Hepatocyte (in vitro differentiated cells): Measurements from ENCODE around the gene PLCB4. TPM values are rescaled to one million over a fixed set of nuclear protein-coding genes. Genes with fewer than 3 reads are reported as not detected.
"Not testable (repeated sequence)": the region's sequence is repeated elsewhere in the genome, so short reads cannot be mapped to it uniquely, and the experiment has no call there.

Experiments used
- DNase-seq: peaks from one replicate; pipeline ENCODE4 v3.0.0-alpha.2; 2016; ENCODE audit warnings: low spot score
- H2AFZ ChIP-seq: fragments of 200-600 bp; sonication (generic); 2 replicates; pipeline ENCODE4 v1.6.0; 2016; ENCODE audit warnings: antibody characterized with exemption, mild to moderate bottlenecking
- H3K27ac ChIP-seq: fragments of 200-600 bp; sonication (generic); 2 replicates; pipeline ENCODE4 v1.5.1; 2016; ENCODE audit warnings: mild to moderate bottlenecking
- H3K27me3 ChIP-seq: fragments of 200-600 bp; sonication (generic); 2 replicates; pipeline ENCODE4 v1.6.1; 2016
- H3K36me3 ChIP-seq: fragments of 200-600 bp; sonication (generic); replicated peaks from 2 replicates; pipeline ENCODE4 v1.5.1; 2016; ENCODE audit warnings: low read depth; ENCODE audit not compliant: insufficient read depth
- H3K4me1 ChIP-seq: fragments of 200-600 bp; sonication (generic); 2 replicates; pipeline ENCODE4 v1.5.1; 2016; ENCODE audit warnings: mild to moderate bottlenecking, moderate library complexity; ENCODE audit not compliant: insufficient read depth
- H3K4me2 ChIP-seq: fragments of 200-600 bp; sonication (generic); 2 replicates; pipeline ENCODE4 v1.6.0; 2016
- H3K4me3 ChIP-seq: fragments of 200-600 bp; sonication (generic); 2 replicates; pipeline ENCODE4 v1.5.1; 2016; ENCODE audit warnings: mild to moderate bottlenecking
- H3K79me2 ChIP-seq: fragments of 200-600 bp; sonication (generic); 2 replicates; pipeline ENCODE4 v1.6.0; 2017; ENCODE audit warnings: mild to moderate bottlenecking
- H3K9me2 ChIP-seq: fragments of 200-600 bp; sonication (generic); replicated peaks from 2 replicates; pipeline ENCODE4 v1.6.0; 2017; ENCODE audit warnings: mild to moderate bottlenecking; ENCODE audit not compliant: insufficient read depth
- H3K9me3 ChIP-seq: fragments of 200-600 bp; sonication (generic); 2 replicates; pipeline ENCODE4 v1.5.1; 2016; ENCODE audit warnings: low read depth, mild to moderate bottlenecking
- H4K20me1 ChIP-seq: fragments of 200-600 bp; sonication (generic); 2 replicates; pipeline ENCODE4 v1.6.0; 2016; ENCODE audit warnings: mild to moderate bottlenecking; ENCODE audit not compliant: insufficient read depth, poor library complexity, severe bottlenecking
- EZH2 ChIP-seq: fragments of 200-600 bp; sonication (generic); IDR thresholded peaks from 2 replicates; pipeline ENCODE4 v1.6.1; 2016; ENCODE audit warnings: antibody characterized with exemption, mild to moderate bottlenecking, borderline replicate concordance
- EZH2phosphoT487 ChIP-seq: fragments of 200-600 bp; sonication (generic); IDR thresholded peaks from one replicate; pipeline ENCODE4 v1.6.1; 2018; ENCODE audit warnings: antibody characterized with exemption, mild to moderate bottlenecking, low read depth, moderate library complexity; ENCODE audit not compliant: unreplicated experiment, severe bottlenecking
- WGBS: methylation state at CpG from one replicate; pipeline ENCODE4 v1.1.6; 2016; ENCODE audit warnings: low lambda C conversion rate; ENCODE audit errors: missing lambda C conversion rate; 5-methylcytosine and 5-hydroxymethylcytosine counted together
- polyA plus RNA-seq: library from polyadenylated mRNA; unstranded; fragments of >200 nt; fragmentation: Nextera tagmentation; extraction: Ambion mirVana; gene quantifications from 2 replicates; pipeline ENCODE4 v1.2.1, GENCODE V29; 2016
- total RNA-seq: library from RNA; depleted of rRNA; stranded (reverse); fragments of >200 nt; gene quantifications from 2 replicates; pipeline ENCODE4 v1.2.3, GENCODE V29; 2014
- TF ChIP-seq, protein P1 (sequence below): fragments of 200-600 bp; sonication (generic); IDR thresholded peaks from 2 replicates; pipeline ENCODE4 v1.5.1; 2016; ENCODE audit warnings: antibody characterized with exemption, mild to moderate bottlenecking; ENCODE audit not compliant: poor library complexity

Gene PLCB4
- total and polyA plus RNA-seq, 2 experiments from 2014 or later = 6.4 to 15.0 TPM

DNA sequence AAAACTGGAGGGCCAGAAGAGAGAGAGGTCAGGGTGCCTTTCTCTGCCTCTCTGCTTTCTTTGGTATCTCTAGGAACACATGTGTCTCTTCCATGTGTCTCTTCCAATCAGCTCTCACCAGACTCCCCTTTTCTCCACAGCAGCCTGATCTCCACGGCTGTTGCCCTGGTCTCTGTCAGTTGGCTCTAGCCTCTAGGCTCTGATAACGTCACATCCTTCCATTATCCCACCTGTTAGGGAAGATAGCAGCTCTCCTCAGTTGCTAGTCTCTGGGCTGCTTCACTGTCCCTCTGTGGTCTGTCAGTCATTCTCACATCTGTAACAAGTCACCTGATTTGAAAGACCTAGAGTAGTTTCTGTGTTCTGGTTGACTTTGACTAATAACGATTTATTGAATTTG is 80.2 kb downstream of the PLCB4 start:
- H3K27me3 ChIP-seq = no peaks in the 10 kb centered on the region
- no peaks in the 10 kb centered on the region for H3K9me2 ChIP-seq
- DNase-seq = no peak
- H3K79me2 ChIP-seq = no peaks in the 10 kb centered on the region
- TF ChIP-seq, protein P1, sequence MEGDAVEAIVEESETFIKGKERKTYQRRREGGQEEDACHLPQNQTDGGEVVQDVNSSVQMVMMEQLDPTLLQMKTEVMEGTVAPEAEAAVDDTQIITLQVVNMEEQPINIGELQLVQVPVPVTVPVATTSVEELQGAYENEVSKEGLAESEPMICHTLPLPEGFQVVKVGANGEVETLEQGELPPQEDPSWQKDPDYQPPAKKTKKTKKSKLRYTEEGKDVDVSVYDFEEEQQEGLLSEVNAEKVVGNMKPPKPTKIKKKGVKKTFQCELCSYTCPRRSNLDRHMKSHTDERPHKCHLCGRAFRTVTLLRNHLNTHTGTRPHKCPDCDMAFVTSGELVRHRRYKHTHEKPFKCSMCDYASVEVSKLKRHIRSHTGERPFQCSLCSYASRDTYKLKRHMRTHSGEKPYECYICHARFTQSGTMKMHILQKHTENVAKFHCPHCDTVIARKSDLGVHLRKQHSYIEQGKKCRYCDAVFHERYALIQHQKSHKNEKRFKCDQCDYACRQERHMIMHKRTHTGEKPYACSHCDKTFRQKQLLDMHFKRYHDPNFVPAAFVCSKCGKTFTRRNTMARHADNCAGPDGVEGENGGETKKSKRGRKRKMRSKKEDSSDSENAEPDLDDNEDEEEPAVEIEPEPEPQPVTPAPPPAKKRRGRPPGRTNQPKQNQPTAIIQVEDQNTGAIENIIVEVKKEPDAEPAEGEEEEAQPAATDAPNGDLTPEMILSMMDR = no peak
- TF ChIP-seq EZH2phosphoT487 = no peak
- no peak for TF ChIP-seq EZH2
- H3K36me3 ChIP-seq = no peaks in the 10 kb centered on the region
- 82% methylated on average over 3 of the region's 3 CpGs for WGBS
- no peak overlapping the region for H3K27ac ChIP-seq
- H2AFZ ChIP-seq = no peak overlapping the region
- no peak overlapping the region for H3K4me3 ChIP-seq
- no peaks in the 10 kb centered on the region for H4K20me1 ChIP-seq
- H3K4me2 ChIP-seq = no peak overlapping the region
- no peaks in the 10 kb centered on the region for H3K4me1 ChIP-seq
- H3K9me3 ChIP-seq = no peaks in the 10 kb centered on the region

DNA sequence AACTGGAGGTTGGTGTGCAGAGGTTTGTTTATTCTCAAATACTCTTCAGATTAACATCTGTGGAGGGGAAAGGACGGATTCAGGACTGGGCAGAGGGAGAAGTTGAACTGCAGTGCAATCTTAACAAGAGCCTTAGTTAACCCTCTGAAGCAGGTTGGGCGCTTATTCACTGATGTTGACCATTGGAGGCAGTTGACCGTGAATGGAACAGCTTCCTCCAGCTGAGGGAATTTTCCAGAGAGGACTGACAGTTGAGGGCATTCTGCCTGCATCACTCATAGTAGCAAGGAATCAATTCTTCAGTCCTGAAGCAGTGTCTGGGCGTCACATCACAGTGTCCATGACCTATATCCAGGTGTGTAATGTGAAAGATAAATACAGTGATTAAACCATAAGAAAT is 80.9 kb downstream of the PLCB4 start:
- Histone ChIP-seq H3K9me3 (no peaks in the 10 kb centered on the region), H3K79me2 (no peaks in the 10 kb centered on the region)
- WGBS = 84% methylated on average over 4 of the region's 4 CpGs

DNA sequence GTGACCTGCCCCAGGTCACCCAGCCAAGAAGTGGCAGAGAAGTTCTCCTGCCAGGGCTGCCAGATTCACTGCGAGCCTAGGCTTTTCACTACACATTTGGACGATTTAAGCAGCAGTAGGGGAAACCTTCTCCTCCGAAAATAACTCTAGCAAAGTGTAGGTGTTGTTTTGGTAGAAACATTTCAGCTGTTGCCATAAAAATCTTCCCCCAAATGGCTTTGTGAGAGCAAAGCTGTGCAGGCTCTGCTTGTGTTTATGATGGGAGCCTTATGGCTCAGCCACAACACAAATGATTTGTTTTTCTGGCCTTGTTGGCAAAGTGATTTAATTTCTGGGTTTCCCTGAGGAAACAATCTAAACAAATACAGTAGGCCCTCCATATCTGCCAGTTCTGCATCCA is 81.8 kb downstream of the PLCB4 start:
- no peaks in the 10 kb centered on the region for H3K27me3 ChIP-seq
- no peaks in the 10 kb centered on the region for H3K9me3 ChIP-seq
- no peak overlapping the region for H3K4me2 ChIP-seq
- no peak for TF ChIP-seq EZH2phosphoT487
- TF ChIP-seq, protein P1 = no peak
- TF ChIP-seq EZH2 = no peak
- WGBS = 95% methylated on average over 3 of the region's 3 CpGs
- no peaks in the 10 kb centered on the region for H4K20me1 ChIP-seq
- H3K4me3 ChIP-seq = no peak overlapping the region
- H3K79me2 ChIP-seq = no peaks in the 10 kb centered on the region
- no peak overlapping the region for H2AFZ ChIP-seq
- no peaks in the 10 kb centered on the region for H3K9me2 ChIP-seq
- no peaks in the 10 kb centered on the region for H3K4me1 ChIP-seq
- no peaks in the 10 kb centered on the region for H3K36me3 ChIP-seq
- DNase-seq = no peak
- H3K27ac ChIP-seq = no peak overlapping the region

More for the DNA sequence above, 80.9 kb downstream of the PLCB4 start:
- Histone ChIP-seq H3K4me2 (no peak overlapping the region), H3K4me3 (no peak overlapping the region), H3K27me3 (no peaks in the 10 kb centered on the region), H4K20me1 (no peaks in the 10 kb centered on the region), H3K36me3 (no peaks in the 10 kb centered on the region), H2AFZ (no peak overlapping the region), H3K4me1 (no peaks in the 10 kb centered on the region), H3K27ac (no peak overlapping the region), H3K9me2 (no peaks in the 10 kb centered on the region)
- TF ChIP-seq EZH2phosphoT487 (no peak), EZH2 (no peak)
- TF ChIP-seq, protein P1 = no peak
- no peak for DNase-seq

DNA sequence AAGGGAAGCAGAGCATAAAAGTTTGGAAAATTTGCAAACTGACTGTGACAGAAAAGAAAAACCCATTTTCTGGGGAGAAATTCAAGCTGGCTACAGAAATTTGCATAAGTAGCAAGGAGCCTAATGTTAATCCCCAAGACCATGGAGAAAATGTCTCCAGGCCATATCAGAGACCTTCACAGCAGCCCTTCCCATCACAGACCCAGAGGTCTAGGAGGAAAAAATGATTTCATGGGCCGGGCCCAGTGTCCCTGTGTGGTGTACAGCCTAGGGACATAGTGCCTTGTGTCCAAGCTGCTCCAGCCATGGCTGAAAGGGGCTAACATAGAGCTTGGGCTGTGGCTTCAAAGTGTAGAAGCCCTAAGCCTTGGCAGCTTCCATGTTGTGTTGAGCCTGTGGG is 83.3 kb downstream of the PLCB4 start:
- DNase-seq = not testable (repeated sequence)
- 62% methylated on average over 1 of the region's 1 CpG for WGBS

More for the DNA sequence above, 83.3 kb downstream of the PLCB4 start:
- not testable (repeated sequence) for H3K27me3 ChIP-seq, H3K9me3 ChIP-seq, H3K4me2 ChIP-seq, H3K79me2 ChIP-seq, H2AFZ ChIP-seq, H3K9me2 ChIP-seq, H3K4me1 ChIP-seq, H3K36me3 ChIP-seq, H4K20me1 ChIP-seq, H3K27ac ChIP-seq, H3K4me3 ChIP-seq
